GM12878 (cell line): ENCODE measurements around the gene GET3. TPM values are rescaled to one million over a fixed set of nuclear protein-coding genes. Genes with fewer than 3 reads are reported as not detected.
A peak's percentile ranks its signal among the peaks of the same experiment; 100 is the strongest.

Experiments used
- ATAC-seq: fragments of 200-7000 bp; cut with Tn5 transposase; 3 replicates; pipeline ENCODE4 v1.9.1; 2020; ENCODE audit warnings: mild to moderate bottlenecking, moderate library complexity
- BruUV-seq: library from RNA; stranded (reverse); fragments of 400-500 nt; replicated peaks from 2 replicates; lab custom pipeline; 2021; lab: Mats Ljungman, UMichigan
- CTCF ChIA-PET: fragments of 300-600 bp; sonication (Branson Sonifier 250); formaldehyde crosslinking; extraction: SDS; loops from one replicate; lab custom pipeline; 2021; ENCODE audit warnings: inconsistent platforms; lab: Yijun Ruan, JAX
- POLR2A ChIA-PET: fragments of 350-600 bp; formaldehyde crosslinking; extraction: SDS; loops from one replicate; lab custom pipeline; 2021; ENCODE audit warnings: inconsistent platforms; lab: Charles Lee
- RAD21 ChIA-PET: fragments of 300-600 bp; sonication (Branson Sonifier 250); formaldehyde crosslinking; loops from one replicate; lab custom pipeline; 2023; ENCODE audit warnings: antibody characterized with exemption; ENCODE audit not compliant: unreplicated experiment; lab: Charles Lee
- SMC1A ChIA-PET: fragments of 300-600 bp; sonication (Branson Sonifier 250); formaldehyde crosslinking; loops from one replicate; lab custom pipeline; 2023; ENCODE audit not compliant: unreplicated experiment, uncharacterized antibody; lab: Charles Lee
- DNase-seq: peaks from one replicate; pipeline ENCODE4 v3.0.0-alpha.2; 2011; ENCODE audit warnings: low read depth, low spot score
- FAIRE-seq: peaks from 3 replicates; lab custom pipeline; 2011; peaks lifted over from hg19 to GRCh38; lab: Jason Lieb, UNC
- H2AFZ ChIP-seq: 2 replicates; pipeline ENCODE4 v1.6.0; 2011; ENCODE audit warnings: low read depth, low read length, control low read depth; ENCODE audit not compliant: control insufficient read depth
- H3K27ac ChIP-seq: 2 replicates; pipeline ENCODE4 v1.5.1; 2011; ENCODE audit warnings: control low read depth; ENCODE audit not compliant: control insufficient read depth, insufficient read depth
- H3K27me3 ChIP-seq, 2 experiments: replicated peaks in 1 of 2; 2 replicates each; pipeline versions ENCODE4 v1.6.0 to v1.6.1; 2011; ENCODE audit warnings: low read length in 1 of 2; ENCODE audit not compliant: control insufficient read depth in 2 of 2, insufficient read depth in 2 of 2
- H3K36me3 ChIP-seq, 2 experiments: 2 replicates each; pipeline ENCODE4 v1.5.1; 2011; ENCODE audit warnings: low read length in 1 of 2; ENCODE audit not compliant: control insufficient read depth in 2 of 2, insufficient read depth in 2 of 2
- H3K4me1 ChIP-seq: 2 replicates; pipeline ENCODE4 v1.6.1; 2011; ENCODE audit warnings: mild to moderate bottlenecking, low read length, moderate library complexity, mixed read lengths; ENCODE audit not compliant: control insufficient read depth, insufficient read depth
- H3K4me2 ChIP-seq: 2 replicates; pipeline ENCODE4 v1.6.0; 2011; ENCODE audit warnings: control low read depth; ENCODE audit not compliant: control insufficient read depth, insufficient read depth
- H3K4me3 ChIP-seq: fragments of 200-600 bp; sonication (generic); 2 replicates; pipeline ENCODE4 v1.5.1; 2016
- H3K79me2 ChIP-seq: 2 replicates; pipeline ENCODE4 v1.6.0; 2011; ENCODE audit warnings: low read length; ENCODE audit not compliant: control insufficient read depth, insufficient read depth
- H3K9ac ChIP-seq: 2 replicates; pipeline ENCODE4 v1.8.0; 2011; ENCODE audit warnings: low read length, control low read depth, mixed read lengths; ENCODE audit not compliant: control insufficient read depth, insufficient read depth
- H3K9me3 ChIP-seq: replicated peaks from 3 replicates; pipeline ENCODE4 v1.5.1; 2011; ENCODE audit warnings: mild to moderate bottlenecking, low read length; ENCODE audit not compliant: control insufficient read depth, insufficient read depth
- H4K20me1 ChIP-seq: 2 replicates; pipeline ENCODE4 v1.6.0; 2011; ENCODE audit not compliant: control insufficient read depth, insufficient read depth
- BMI1 ChIP-seq: fragments of 450-650 bp; IDR thresholded peaks from 2 replicates; pipeline ENCODE4 v1.6.1; 2016; ENCODE audit warnings: mild to moderate bottlenecking, moderate library complexity, borderline replicate concordance
- CBX5 ChIP-seq: sonication (generic); IDR thresholded peaks from 2 replicates; pipeline ENCODE4 v1.6.1; 2016; ENCODE audit warnings: low read depth, moderate library complexity, mild to moderate bottlenecking, inconsistent platforms
- DPF2 ChIP-seq: fragments of 450-650 bp; IDR thresholded peaks from 2 replicates; pipeline ENCODE4 v1.6.1; 2017; ENCODE audit warnings: mild to moderate bottlenecking
- KLF5 ChIP-seq: fragments of 450-650 bp; IDR thresholded peaks from 2 replicates; pipeline ENCODE4 v1.6.1; 2014; ENCODE audit warnings: mild to moderate bottlenecking; ENCODE audit not compliant: partially characterized antibody
- MYB ChIP-seq: fragments of 150-350 bp; IDR thresholded peaks from 2 replicates; pipeline ENCODE4 v1.6.1; 2014; ENCODE audit warnings: mild to moderate bottlenecking, low read depth, low read length, borderline replicate concordance
- POLR2A ChIP-seq: IDR thresholded peaks from 2 replicates; pipeline ENCODE4 v1.6.1; 2011; ENCODE audit warnings: low read depth, mild to moderate bottlenecking, low read length
- POU2F2 ChIP-seq: IDR thresholded peaks from 3 replicates; pipeline ENCODE4 v1.6.1; 2011; ENCODE audit warnings: low read depth, mild to moderate bottlenecking, low read length, borderline replicate concordance
- SIX5 ChIP-seq: IDR thresholded peaks from 2 replicates; pipeline ENCODE4 v1.6.1; 2011; ENCODE audit warnings: mild to moderate bottlenecking, low read depth, low read length, moderate library complexity; ENCODE audit not compliant: severe bottlenecking
- SRF ChIP-seq, 2 experiments: IDR thresholded peaks; 2 replicates each; pipeline ENCODE4 v1.6.1; 2011; ENCODE audit warnings: low read depth in 2 of 2, low read length in 2 of 2, mild to moderate bottlenecking in 1 of 2, moderate library complexity in 1 of 2
- STAT3 ChIP-seq: IDR thresholded peaks from 2 replicates; pipeline ENCODE4 v1.6.1; 2011; ENCODE audit warnings: low read depth, low read length, improper control_type of control experiment
- ZBED1 ChIP-seq: IDR thresholded peaks from 2 replicates; pipeline ENCODE4 v1.6.1; 2016; ENCODE audit warnings: borderline replicate concordance
- ZNF24 ChIP-seq: fragments of 450-650 bp; IDR thresholded peaks from 2 replicates; pipeline ENCODE4 v1.6.1; 2017; ENCODE audit warnings: antibody characterized with exemption, mild to moderate bottlenecking
- ZSCAN29 ChIP-seq: fragments of 450-650 bp; IDR thresholded peaks from 2 replicates; pipeline ENCODE4 v1.6.1; 2017; ENCODE audit warnings: mild to moderate bottlenecking, moderate library complexity
- WGBS: methylation state at CpG from one replicate; pipeline ENCODE4 v1.1.6; 2016; ENCODE audit warnings: low lambda C conversion rate; ENCODE audit not compliant: insufficient replicate concordance, insufficient coverage; ENCODE audit errors: missing lambda C conversion rate; 5-methylcytosine and 5-hydroxymethylcytosine counted together
- in situ Hi-C: fragments of 300-500 bp; cut with MboI; formaldehyde crosslinking; loops from 9 replicates; pipeline ENCODE4 v1.14.3; 2018; ENCODE audit warnings: mixed read lengths
- intact Hi-C: fragments of 100-400 bp; cut with micrococcal nuclease; formaldehyde crosslinking; loops from one replicate; pipeline ENCODE4 v1.14.2; 2022; ENCODE audit not compliant: unreplicated experiment
- polyA plus RNA-seq, 11 experiments: library from polyadenylated mRNA; depleted of rRNA in 4 of 11; unstranded in 6 of 11; stranded (reverse) in 5 of 11; fragments of >200 nt; fragmentation: Nextera tagmentation in 4 of 11; fragmentation: Illumina TruSeq in 1 of 11; extraction: Ambion mirVana in 4 of 11; extraction: Trizol in 1 of 11; gene quantifications; 1 replicate in 1 of 11; 2 replicates in 10 of 11; pipeline versions ENCODE4 v1.2.1 to v1.2.3, GENCODE V29; 2011 to 2016; ENCODE audit warnings: inconsistent platforms in 2 of 11, missing spikeins in 2 of 11, low read depth in 1 of 11
- total RNA-seq, 4 experiments: library from RNA; depleted of rRNA in 3 of 4; stranded (reverse); fragments of >200 nt in 3 of 4; fragmentation: Illumina TruSeq in 1 of 4; extraction: Trizol in 1 of 4; gene quantifications; 2 replicates each; pipeline versions ENCODE4 v1.2.1 to v1.2.3, GENCODE V29; 2013 to 2021
- TF ChIP-seq, protein P1 (sequence below): fragments of 450-650 bp; IDR thresholded peaks from 2 replicates; pipeline ENCODE4 v1.6.1; 2017; ENCODE audit warnings: borderline replicate concordance
- TF ChIP-seq, protein P2 (sequence below): fragments of 450-650 bp; IDR thresholded peaks from 2 replicates; pipeline ENCODE4 v1.6.1; 2017; ENCODE audit warnings: antibody characterized with exemption, mild to moderate bottlenecking, moderate library complexity

The GET3 gene
- total and polyA plus RNA-seq, 10 of the 15 experiments (the other 5 are each of a cell fraction or from before 2014, with no cell fraction given), result 14.5 to 144 (median 97.2) TPM

GRCh38 chr19:12689012-12689411 is 48.3 kb upstream of the GET3 start:
- 84% methylated on average over 12 of the region's 12 CpGs for WGBS
- no TSS peak for BruUV-seq
- no peak for ATAC-seq
- 0 out of 2 replicates have a peak, but pooled peaks have one; percentile 28 for TF ChIP-seq POLR2A
- TF ChIP-seq, protein P1, sequence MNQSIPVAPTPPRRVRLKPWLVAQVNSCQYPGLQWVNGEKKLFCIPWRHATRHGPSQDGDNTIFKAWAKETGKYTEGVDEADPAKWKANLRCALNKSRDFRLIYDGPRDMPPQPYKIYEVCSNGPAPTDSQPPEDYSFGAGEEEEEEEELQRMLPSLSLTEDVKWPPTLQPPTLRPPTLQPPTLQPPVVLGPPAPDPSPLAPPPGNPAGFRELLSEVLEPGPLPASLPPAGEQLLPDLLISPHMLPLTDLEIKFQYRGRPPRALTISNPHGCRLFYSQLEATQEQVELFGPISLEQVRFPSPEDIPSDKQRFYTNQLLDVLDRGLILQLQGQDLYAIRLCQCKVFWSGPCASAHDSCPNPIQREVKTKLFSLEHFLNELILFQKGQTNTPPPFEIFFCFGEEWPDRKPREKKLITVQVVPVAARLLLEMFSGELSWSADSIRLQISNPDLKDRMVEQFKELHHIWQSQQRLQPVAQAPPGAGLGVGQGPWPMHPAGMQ, result no peak
- TF ChIP-seq, all 136 proteins: peak for 1
- Histone ChIP-seq H3K27me3 (no peaks in the 10 kb centered on the region), H3K36me3 (peaks cover 0 to 2% of the 10 kb centered on the region in 2 experiments; a peak in 3 of 4 replicates), H3K4me2 (no peak overlapping the region), H3K27ac (no peak overlapping the region), H3K9ac (no peak overlapping the region), H2AFZ (no peak overlapping the region), H4K20me1 (no peaks in the 10 kb centered on the region), H3K4me3 (no peak overlapping the region), H3K9me3 (no peaks in the 10 kb centered on the region), H3K4me1 (no peaks in the 10 kb centered on the region), H3K79me2 (no peaks in the 10 kb centered on the region)
- CTCF ChIA-PET, result no interaction called here
- SMC1A ChIA-PET, result no interaction called here
- FAIRE-seq, result no peak
- intact Hi-C loops, result no loop called here
- RAD21 ChIA-PET, result no interaction called here
- DNase-seq, result no peak
- POLR2A ChIA-PET, result no interaction called here
- in situ Hi-C loops, result no loop called here

DNA sequence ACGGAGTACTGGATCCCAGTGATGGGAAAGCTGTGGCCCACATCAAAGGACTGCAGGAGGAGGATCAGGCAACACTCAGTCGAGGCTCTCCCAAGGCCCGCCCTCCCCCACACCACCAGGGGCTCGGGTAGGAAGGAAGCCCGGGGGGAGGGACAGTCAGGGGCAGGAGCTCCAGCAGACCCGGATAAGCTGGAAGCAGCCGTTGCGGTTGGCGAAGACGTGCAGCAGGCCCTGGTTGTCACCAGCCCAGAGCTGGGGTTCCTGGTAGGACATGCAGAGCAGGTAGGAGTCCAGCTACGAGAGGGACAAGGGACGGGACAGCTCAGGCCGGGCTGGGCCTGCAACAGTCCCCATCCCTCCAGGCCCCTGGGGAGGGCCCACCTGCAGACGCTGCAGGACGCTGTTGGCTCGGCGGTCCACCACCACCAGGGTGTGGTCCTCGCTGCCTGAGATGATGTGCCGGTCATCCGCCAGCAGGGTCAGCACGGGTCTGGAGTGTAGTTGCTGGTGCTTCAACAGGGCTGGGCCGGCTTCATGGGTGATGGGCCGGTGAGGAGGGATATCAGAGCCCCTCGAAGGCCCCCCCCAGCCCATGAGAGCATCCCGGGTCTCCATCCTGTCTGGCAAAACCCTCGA is 47.6 kb upstream of the GET3 start:
- no peak for DNase-seq
- H2AFZ ChIP-seq, result no peak overlapping the region
- intact Hi-C loops (no loop called here), in situ Hi-C loops (no loop called here)
- RAD21 ChIA-PET, result no interaction called here
- H3K4me2 ChIP-seq, result no peak overlapping the region
- CTCF ChIA-PET, result no interaction called here
- H3K79me2 ChIP-seq, result no peaks in the 10 kb centered on the region
- FAIRE-seq, result no peak
- no peaks in the 10 kb centered on the region for H3K9me3 ChIP-seq
- peaks cover 0 to 2% of the 10 kb centered on the region in 2 experiments; a peak in 3 of 4 replicates for H3K36me3 ChIP-seq
- no peaks in the 10 kb centered on the region for H4K20me1 ChIP-seq
- no TSS peak for BruUV-seq
- SMC1A ChIA-PET, result no interaction called here
- H3K27me3 ChIP-seq, result no peaks in the 10 kb centered on the region
- no peaks in the 10 kb centered on the region for H3K4me1 ChIP-seq
- POLR2A ChIA-PET, result no interaction called here
- H3K4me3 ChIP-seq, result no peak overlapping the region
- 74% methylated on average over 26 of the region's 26 CpGs for WGBS
- H3K9ac ChIP-seq, result no peak overlapping the region
- no peak for ATAC-seq
- no peak overlapping the region for H3K27ac ChIP-seq
- TF ChIP-seq, protein P2, sequence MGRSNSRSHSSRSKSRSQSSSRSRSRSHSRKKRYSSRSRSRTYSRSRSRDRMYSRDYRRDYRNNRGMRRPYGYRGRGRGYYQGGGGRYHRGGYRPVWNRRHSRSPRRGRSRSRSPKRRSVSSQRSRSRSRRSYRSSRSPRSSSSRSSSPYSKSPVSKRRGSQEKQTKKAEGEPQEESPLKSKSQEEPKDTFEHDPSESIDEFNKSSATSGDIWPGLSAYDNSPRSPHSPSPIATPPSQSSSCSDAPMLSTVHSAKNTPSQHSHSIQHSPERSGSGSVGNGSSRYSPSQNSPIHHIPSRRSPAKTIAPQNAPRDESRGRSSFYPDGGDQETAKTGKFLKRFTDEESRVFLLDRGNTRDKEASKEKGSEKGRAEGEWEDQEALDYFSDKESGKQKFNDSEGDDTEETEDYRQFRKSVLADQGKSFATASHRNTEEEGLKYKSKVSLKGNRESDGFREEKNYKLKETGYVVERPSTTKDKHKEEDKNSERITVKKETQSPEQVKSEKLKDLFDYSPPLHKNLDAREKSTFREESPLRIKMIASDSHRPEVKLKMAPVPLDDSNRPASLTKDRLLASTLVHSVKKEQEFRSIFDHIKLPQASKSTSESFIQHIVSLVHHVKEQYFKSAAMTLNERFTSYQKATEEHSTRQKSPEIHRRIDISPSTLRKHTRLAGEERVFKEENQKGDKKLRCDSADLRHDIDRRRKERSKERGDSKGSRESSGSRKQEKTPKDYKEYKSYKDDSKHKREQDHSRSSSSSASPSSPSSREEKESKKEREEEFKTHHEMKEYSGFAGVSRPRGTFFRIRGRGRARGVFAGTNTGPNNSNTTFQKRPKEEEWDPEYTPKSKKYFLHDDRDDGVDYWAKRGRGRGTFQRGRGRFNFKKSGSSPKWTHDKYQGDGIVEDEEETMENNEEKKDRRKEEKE, result no peak
- TF ChIP-seq ZBED1 (no peak), CBX5 (no peak), MYB (no peak), KLF5 (no peak), BMI1 (no peak), SIX5 (no peak), SRF (IDR thresholded peaks at IDR 0.05; ENCODE audit: low read depth in 2 of 2, low read length in 2 of 2) (no peak), ZNF24 (no peak), STAT3 (no peak), ZSCAN29 (no peak), DPF2 (no peak), POU2F2 (no peak)
